Natural killer cell (primary cell): ENCODE results near the gene UBE2K. TPM values are rescaled to one million over a fixed set of nuclear protein-coding genes. Genes with fewer than 3 reads are reported as not detected.

Experiments used
- ATAC-seq, 3 donors: fragments of 150-1000 bp in 2 of 3; fragments of 200-7000 bp in 1 of 3; cut with Tn5 transposase; 1 replicate in 1 of 3; 2 replicates in 2 of 3; pipeline ENCODE4 v1.10.0; 2021; ENCODE audit warnings: mild to moderate bottlenecking in 2 of 3, moderate library complexity in 2 of 3
- DNase-seq, 2 donors: peaks; one replicate each; pipeline versions ENCODE4 v3.0.0 to v3.0.0-alpha.2; 2013 to 2021; ENCODE audit warnings: mixed read lengths in 1 of 2
- H3K27ac ChIP-seq: one replicate; pipeline ENCODE4 v1.5.1; 2013; ENCODE audit warnings: mild to moderate bottlenecking, low read length
- H3K27me3 ChIP-seq: one replicate; pipeline ENCODE4 v1.6.1; 2013; ENCODE audit warnings: low read length; ENCODE audit not compliant: control insufficient read depth, insufficient read depth
- H3K36me3 ChIP-seq: one replicate; pipeline ENCODE4 v1.6.1; 2013; ENCODE audit warnings: low read length; ENCODE audit not compliant: control insufficient read depth, insufficient read depth
- H3K4me1 ChIP-seq: one replicate; pipeline ENCODE4 v1.6.1; 2013; ENCODE audit warnings: low read length; ENCODE audit not compliant: control insufficient read depth, insufficient read depth
- H3K4me3 ChIP-seq: one replicate; pipeline ENCODE4 v1.5.1; 2013; ENCODE audit warnings: low read length
- H3K9me3 ChIP-seq: one replicate; pipeline ENCODE4 v1.6.1; 2013; ENCODE audit warnings: low read length; ENCODE audit not compliant: control insufficient read depth, insufficient read depth
- H3K27ac Mint-ChIP-seq, 2 donors: one replicate each; pipeline ENCODE4 v1.8.0; 2022; ENCODE audit warnings: mild to moderate bottlenecking in 2 of 2, mixed read lengths in 2 of 2, moderate library complexity in 1 of 2
- H3K27me3 Mint-ChIP-seq, 2 donors: one replicate each; pipeline ENCODE4 v1.8.0; 2022; ENCODE audit warnings: low read depth in 2 of 2, mixed read lengths in 2 of 2
- H3K36me3 Mint-ChIP-seq: one replicate; pipeline ENCODE4 v1.8.0; 2022; ENCODE audit warnings: mixed read lengths
- H3K4me1 Mint-ChIP-seq, 2 donors: one replicate each; pipeline ENCODE4 v1.8.0; 2022; ENCODE audit warnings: mixed read lengths in 2 of 2
- H3K4me3 Mint-ChIP-seq: one replicate; pipeline ENCODE4 v1.8.0; 2022; ENCODE audit warnings: mild to moderate bottlenecking, moderate library complexity, mixed read lengths
- H3K9me3 Mint-ChIP-seq, 2 donors: one replicate each; pipeline ENCODE4 v1.8.0; 2022; ENCODE audit warnings: mixed read lengths in 2 of 2
- CTCF ChIP-seq: fragments of 200-600 bp; IDR thresholded peaks from one replicate; pipeline ENCODE4 v1.8.0; 2022; ENCODE audit warnings: antibody characterized with exemption
- WGBS: methylation state at CpG from one replicate; pipeline ENCODE4 v1.1.7; 2013; ENCODE audit warnings: missing lambda C conversion rate; ENCODE audit not compliant: insufficient coverage; 5-methylcytosine and 5-hydroxymethylcytosine counted together
- intact Hi-C: fragments of 100-400 bp; cut with micrococcal nuclease; formaldehyde crosslinking; loops from one replicate; pipeline ENCODE4 v1.14.2; 2022
- total RNA-seq, 4 donors: library from RNA; stranded (reverse); fragments of 120-200 nt in 1 of 4; gene quantifications; one replicate each; pipeline versions ENCODE4 v1.2.3 to v1.2.4, GENCODE V29; 2013 to 2022

The UBE2K gene
- total RNA-seq, 3 donors from 2014 or later (not counting 1 experiment from before 2014, with no cell fraction given): 38.0 to 53.9 (median 43.6) TPM

DNA sequence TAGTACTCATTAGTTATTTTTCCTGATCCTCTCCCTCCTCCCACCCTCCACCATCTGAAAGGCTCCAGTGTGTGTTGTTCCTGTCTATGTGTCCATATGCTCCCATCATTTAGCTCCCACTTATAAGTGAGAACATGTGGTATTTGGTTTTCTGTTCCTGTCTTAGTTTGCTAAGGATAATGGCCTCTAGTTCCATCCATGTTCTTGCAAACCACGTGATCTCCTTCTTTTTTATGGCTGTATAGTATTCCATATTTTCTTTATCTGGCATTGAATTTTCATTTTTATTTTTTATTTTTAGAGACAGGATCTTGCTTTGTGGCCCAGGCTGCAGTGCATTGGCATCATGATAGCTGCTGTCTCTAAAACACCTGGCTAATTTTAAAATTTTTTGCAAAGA is 11.9 kb upstream of the UBE2K start:
- Mint-ChIP-seq H3K36me3 (no peaks in the 10 kb centered on the region), H3K4me1 (no peaks in the 10 kb centered on the region), H3K27me3 (no peaks in the 10 kb centered on the region), H3K9me3 (no peaks in the 10 kb centered on the region), H3K4me3 (no peak overlapping the region), H3K27ac (no peak overlapping the region)
- no CpG with 5 or more reads among the region's 1 CpG for WGBS
- H3K27me3 ChIP-seq: no peaks in the 10 kb centered on the region
- TF ChIP-seq CTCF: no peak
- H3K4me3 ChIP-seq: no peak overlapping the region
- H3K9me3 ChIP-seq: no peaks in the 10 kb centered on the region
- intact Hi-C loops: no loop called here
- H3K4me1 ChIP-seq: no peaks in the 10 kb centered on the region
- ATAC-seq (no peak), DNase-seq (no peak)
- no peaks in the 10 kb centered on the region for H3K36me3 ChIP-seq
- no peak overlapping the region for H3K27ac ChIP-seq

DNA sequence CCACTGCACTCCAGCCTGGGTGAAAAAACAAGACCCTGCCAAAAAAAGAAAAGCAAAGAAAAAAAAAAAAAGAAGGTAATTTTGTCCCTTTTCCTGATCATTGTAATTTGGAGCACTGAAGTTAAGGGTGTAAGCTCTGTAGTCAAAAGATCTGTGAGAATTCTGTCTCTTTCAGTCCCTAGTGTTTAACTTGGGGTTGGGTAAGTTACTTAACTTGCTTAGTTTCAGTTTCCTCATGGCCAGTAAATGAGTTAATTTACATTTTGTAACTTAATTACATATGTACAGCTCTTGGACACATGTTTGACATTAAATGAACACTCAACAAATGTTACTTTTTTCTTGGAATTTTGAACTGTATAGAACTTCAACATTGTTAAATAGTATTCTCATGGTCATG is 10.9 kb upstream of the UBE2K start:
- Mint-ChIP-seq H3K27ac (no peak overlapping the region), H3K36me3 (no peaks in the 10 kb centered on the region), H3K27me3 (no peaks in the 10 kb centered on the region), H3K4me1 (no peaks in the 10 kb centered on the region), H3K4me3 (no peak overlapping the region), H3K9me3 (no peaks in the 10 kb centered on the region)
- no peaks in the 10 kb centered on the region for H3K27me3 ChIP-seq
- H3K4me1 ChIP-seq: no peaks in the 10 kb centered on the region
- H3K36me3 ChIP-seq: no peaks in the 10 kb centered on the region
- no peak overlapping the region for H3K27ac ChIP-seq
- H3K9me3 ChIP-seq: no peaks in the 10 kb centered on the region
- no peak for TF ChIP-seq CTCF
- H3K4me3 ChIP-seq: no peak overlapping the region
- DNase-seq: no peak
- intact Hi-C loops: no loop called here
- no peak for ATAC-seq

DNA sequence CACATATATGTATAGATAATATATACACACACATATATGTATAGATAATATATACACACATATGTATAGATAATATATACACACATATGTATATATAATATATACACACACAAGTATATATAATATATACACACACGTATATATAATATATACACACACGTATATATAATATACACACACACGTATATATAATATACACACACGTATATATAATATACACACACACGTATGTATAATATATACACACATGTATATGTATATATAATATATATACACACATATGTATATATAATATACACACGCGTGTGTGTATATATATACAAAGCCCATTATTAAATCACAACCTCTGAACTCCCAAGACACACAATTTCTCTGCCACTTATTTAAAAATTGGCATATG is 8.0 kb upstream of the UBE2K start:
- intact Hi-C loops: loop anchor here (10.0 kb wide), 1 partner anchor 125 kb away; no protein-coding TSS in a partner anchor
- no peaks in the 10 kb centered on the region for H3K27me3 ChIP-seq
- no peaks in the 10 kb centered on the region for H3K4me1 ChIP-seq
- DNase-seq (no peak), ATAC-seq (no peak)
- H3K9me3 Mint-ChIP-seq: no peaks in the 10 kb centered on the region
- no peak overlapping the region for H3K27ac ChIP-seq
- no peak overlapping the region for H3K27ac Mint-ChIP-seq
- H3K36me3 ChIP-seq: no peaks in the 10 kb centered on the region
- no peak overlapping the region for H3K4me3 Mint-ChIP-seq
- WGBS: no CpG with 5 or more reads among the region's 7 CpGs
- H3K4me3 ChIP-seq: no peak overlapping the region
- H3K9me3 ChIP-seq: no peaks in the 10 kb centered on the region
- no peaks in the 10 kb centered on the region for H3K36me3 Mint-ChIP-seq
- TF ChIP-seq CTCF: no peak
- no peaks in the 10 kb centered on the region for H3K4me1 Mint-ChIP-seq
- H3K27me3 Mint-ChIP-seq: no peaks in the 10 kb centered on the region

DNA sequence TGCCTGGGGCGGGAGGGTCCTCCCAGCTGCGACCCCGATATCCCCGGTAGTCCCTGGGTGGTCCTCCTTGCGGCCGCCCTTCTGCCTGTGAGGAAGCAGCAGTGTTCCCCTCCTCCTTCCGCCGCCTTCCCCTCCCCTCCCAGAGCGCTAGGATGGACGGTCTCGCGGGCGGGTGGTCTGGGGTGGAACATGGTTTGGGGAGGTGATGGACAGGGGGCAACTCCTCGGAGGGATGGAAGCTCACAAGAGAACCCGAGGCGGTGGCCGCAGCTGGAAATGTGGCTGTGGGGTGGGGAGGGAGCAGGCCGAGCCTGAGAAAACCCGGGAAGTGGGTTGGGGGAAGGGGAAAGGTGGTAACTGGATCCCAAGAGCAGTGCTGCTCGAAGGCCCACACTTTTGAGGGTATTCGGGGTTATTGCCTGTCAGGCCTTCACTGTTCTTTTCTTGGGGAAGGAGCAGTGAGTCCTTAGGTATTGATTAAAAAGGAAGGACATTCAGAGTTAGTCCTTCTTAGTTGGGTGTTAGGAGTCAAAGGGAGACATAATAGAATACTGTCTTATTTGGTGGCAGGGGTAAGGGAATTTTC is 581 bp downstream of the UBE2K start:
- H3K9me3 ChIP-seq: no peaks in the 10 kb centered on the region
- H3K4me3 ChIP-seq: peak overlapping the region; percentile 100
- H3K27me3 Mint-ChIP-seq: no peaks in the 10 kb centered on the region
- H3K27ac Mint-ChIP-seq: peak overlapping the region; percentile 91 to 99
- peaks cover 17% of the 10 kb centered on the region for H3K4me1 ChIP-seq
- intact Hi-C loops: loop anchor here (5.0 to 10.0 kb wide), 5 partner anchors 61 to 516 kb away; partner anchors contain the start of genes N4BP2, SMIM14, UGDH and WDR19
- TF ChIP-seq CTCF: no peak
- H3K4me1 Mint-ChIP-seq: peaks cover 36 to 45% of the 10 kb centered on the region in 2 donors
- H3K27ac ChIP-seq: peak overlapping the region; percentile 91
- peak overlapping the region; percentile 98 for H3K4me3 Mint-ChIP-seq
- no peaks in the 10 kb centered on the region for H3K36me3 Mint-ChIP-seq
- no peaks in the 10 kb centered on the region for H3K27me3 ChIP-seq
- WGBS: 0% methylated on average over 19 of the region's 21 CpGs
- H3K36me3 ChIP-seq: peaks cover 3% of the 10 kb centered on the region
- ATAC-seq: peak; percentile 16 to 52 (median 41)
- DNase-seq: peak in 1 of 2 donors; percentile 68
- H3K9me3 Mint-ChIP-seq: no peaks in the 10 kb centered on the region
